Muscle of back (tissue), 11 donors: ENCODE measurements around the gene SMC1B. TPM values are rescaled to one million over a fixed set of nuclear protein-coding genes. Genes with fewer than 3 reads are reported as not detected.
"Not testable (repeated sequence)": the region's sequence is repeated elsewhere in the genome, so short reads cannot be mapped to it uniquely, and the experiment has no call there.

Experiments used
- DNase-seq, 3 donors: peaks; one replicate each; pipeline versions ENCODE4 v3.0.0 to v3.0.0-alpha.2; 2013
- polyA plus RNA-seq, 10 donors: library from polyadenylated mRNA; unstranded; fragments of 120-200 nt; gene quantifications; one replicate each; pipeline ENCODE4 v1.2.1, GENCODE V29; 2013; ENCODE audit not compliant: insufficient read length in 10 of 10

SMC1B gene
- polyA plus RNA-seq, 10 donors = 0.05 to 1.1 (median 0.09) TPM

- DNase-seq = no peak
These were observed 108.4 kb downstream of the SMC1B start for GRCh38 chr22:45304971-45305370.

GRCh38 chr22:45303181-45303580 lies 110.2 kb downstream of the SMC1B start:
- DNase-seq = no peak

- DNase-seq = no peak
These were observed 110.6 kb downstream of the SMC1B start for GRCh38 chr22:45302751-45303150.

- no peak for DNase-seq
These were observed 114.4 kb downstream of the SMC1B start for GRCh38 chr22:45298934-45299505.

- DNase-seq = no peak
These were observed 116.6 kb downstream of the SMC1B start for GRCh38 chr22:45296628-45297297.

- no peak for DNase-seq
These were observed 117.9 kb downstream of the SMC1B start for GRCh38 chr22:45295492-45295891.

- DNase-seq = not testable (repeated sequence)
These were observed 118.4 kb downstream of the SMC1B start for GRCh38 chr22:45295004-45295403.

Other genes with a start within 250 kb of the SMC1B start
- 10 to 100 TPM; 16.0 to 29.6 (median 22.6) TPM for gene NUP50, start 249.7 kb downstream of the SMC1B start, polyA plus RNA-seq
- 10 to 100 TPM; 11.2 to 25.0 (median 15.3) TPM for gene KIAA0930, start 172.7 kb downstream of the SMC1B start, polyA plus RNA-seq
- under 1 TPM in 1 of 10 donors, not detected in 9; 0.11 TPM for gene UPK3A, start 128.7 kb downstream of the SMC1B start, polyA plus RNA-seq
- 10 to 100 TPM in 9 of 10 donors, 1 to 10 TPM in 1; 9.2 to 80.0 (median 18.7) TPM for gene FAM118A, start 103.7 kb downstream of the SMC1B start, polyA plus RNA-seq
- gene RIBC2, start 94 bp upstream of the SMC1B start, polyA plus RNA-seq = 1 to 10 TPM; 1.3 to 4.8 (median 2.0) TPM
- 100 to 1,000 TPM; 110 to 365 (median 157) TPM for gene FBLN1, start 89.3 kb upstream of the SMC1B start, polyA plus RNA-seq